Raji (cell line): ENCODE measurements around the gene PHRF1.
A peak's percentile ranks its signal among the peaks of the same experiment; 100 is the strongest.

Experiments
- POLR2A ChIP-seq: IDR thresholded peaks from 2 replicates; pipeline ENCODE4 v1.6.1; 2011; ENCODE audit warnings: low read depth, low read length, control low read depth; ENCODE audit not compliant: insufficient read depth

PHRF1 gene

GRCh38 chr11:560305-561147, 15.7 kb upstream of the PHRF1 start, which contains the start of the genes LMNTD2 and RASSF7:
Gene LMNTD2 (minus strand): TSS chr11:560738. CDS start chr11:560716, 22 bp downstream.
Gene RASSF7 (plus strand): TSS chr11:560970. CDS start chr11:561769, 799 bp downstream.
- TF ChIP-seq POLR2A: peak; percentile 87

GRCh38 chr11:561148-562003, 14.9 kb upstream of the PHRF1 start:
- TF ChIP-seq POLR2A: no peak

GRCh38 chr11:562046-562645, 14.1 kb upstream of the PHRF1 start:
- TF ChIP-seq POLR2A: no peak

GRCh38 chr11:563066-563811, 13.0 kb upstream of the PHRF1 start:
- TF ChIP-seq POLR2A: no peak

- TF ChIP-seq POLR2A: 0 out of 2 replicates have a peak, but pooled peaks have one; percentile 30
These were observed 12.3 kb upstream of the PHRF1 start for GRCh38 chr11:563812-564578.

- TF ChIP-seq POLR2A: peak; percentile 22; the same call in 1 of the 2 replicates
These were observed 10.3 kb upstream of the PHRF1 start for GRCh38 chr11:565921-566509.

GRCh38 chr11:567011-567628, 9.2 kb upstream of the PHRF1 start:
- TF ChIP-seq POLR2A: no peak

- TF ChIP-seq POLR2A: no peak
These were observed 8.5 kb upstream of the PHRF1 start for GRCh38 chr11:567629-568292.

- TF ChIP-seq POLR2A: peak; percentile 68
These were observed 7.7 kb upstream of the PHRF1 start for GRCh38 chr11:568306-569157.

- TF ChIP-seq POLR2A: no peak; the same call in 1 of the 2 replicates
These were observed 6.9 kb upstream of the PHRF1 start for GRCh38 chr11:569158-569885.

GRCh38 chr11:571802-572185, 4.5 kb upstream of the PHRF1 start:
- no peak for TF ChIP-seq POLR2A

GRCh38 chr11:573146-573759, 3.0 kb upstream of the PHRF1 start:
- TF ChIP-seq POLR2A: no peak
